GM12878 (cell line): ENCODE results near the gene PDE6C. TPM values are rescaled to one million over a fixed set of nuclear protein-coding genes. Genes with fewer than 3 reads are reported as not detected.

ENCODE experiments used
- ATAC-seq: fragments of 200-7000 bp; cut with Tn5 transposase; 3 replicates; pipeline ENCODE4 v1.9.1; 2020; ENCODE audit warnings: mild to moderate bottlenecking, moderate library complexity
- BruUV-seq: library from RNA; stranded (reverse); fragments of 400-500 nt; replicated peaks from 2 replicates; lab custom pipeline; 2021; lab: Mats Ljungman, UMichigan
- CTCF ChIA-PET: fragments of 300-600 bp; sonication (Branson Sonifier 250); formaldehyde crosslinking; extraction: SDS; loops from one replicate; lab custom pipeline; 2021; ENCODE audit warnings: inconsistent platforms; lab: Yijun Ruan, JAX
- POLR2A ChIA-PET: fragments of 350-600 bp; formaldehyde crosslinking; extraction: SDS; loops from one replicate; lab custom pipeline; 2021; ENCODE audit warnings: inconsistent platforms; lab: Charles Lee
- RAD21 ChIA-PET: fragments of 300-600 bp; sonication (Branson Sonifier 250); formaldehyde crosslinking; loops from one replicate; lab custom pipeline; 2023; ENCODE audit warnings: antibody characterized with exemption; ENCODE audit not compliant: unreplicated experiment; lab: Charles Lee
- SMC1A ChIA-PET: fragments of 300-600 bp; sonication (Branson Sonifier 250); formaldehyde crosslinking; loops from one replicate; lab custom pipeline; 2023; ENCODE audit not compliant: unreplicated experiment, uncharacterized antibody; lab: Charles Lee
- DNase-seq: peaks from one replicate; pipeline ENCODE4 v3.0.0-alpha.2; 2011; ENCODE audit warnings: low read depth, low spot score
- FAIRE-seq: peaks from 3 replicates; lab custom pipeline; 2011; peaks lifted over from hg19 to GRCh38; lab: Jason Lieb, UNC
- H2AFZ ChIP-seq: 2 replicates; pipeline ENCODE4 v1.6.0; 2011; ENCODE audit warnings: low read depth, low read length, control low read depth; ENCODE audit not compliant: control insufficient read depth
- H3K27ac ChIP-seq: 2 replicates; pipeline ENCODE4 v1.5.1; 2011; ENCODE audit warnings: control low read depth; ENCODE audit not compliant: control insufficient read depth, insufficient read depth
- H3K27me3 ChIP-seq, 2 experiments: replicated peaks in 1 of 2; 2 replicates each; pipeline versions ENCODE4 v1.6.0 to v1.6.1; 2011; ENCODE audit warnings: low read length in 1 of 2; ENCODE audit not compliant: control insufficient read depth in 2 of 2, insufficient read depth in 2 of 2
- H3K36me3 ChIP-seq, 2 experiments: 2 replicates each; pipeline ENCODE4 v1.5.1; 2011; ENCODE audit warnings: low read length in 1 of 2; ENCODE audit not compliant: control insufficient read depth in 2 of 2, insufficient read depth in 2 of 2
- H3K4me1 ChIP-seq: 2 replicates; pipeline ENCODE4 v1.6.1; 2011; ENCODE audit warnings: mild to moderate bottlenecking, low read length, moderate library complexity, mixed read lengths; ENCODE audit not compliant: control insufficient read depth, insufficient read depth
- H3K4me2 ChIP-seq: 2 replicates; pipeline ENCODE4 v1.6.0; 2011; ENCODE audit warnings: control low read depth; ENCODE audit not compliant: control insufficient read depth, insufficient read depth
- H3K4me3 ChIP-seq: fragments of 200-600 bp; sonication (generic); 2 replicates; pipeline ENCODE4 v1.5.1; 2016
- H3K79me2 ChIP-seq: 2 replicates; pipeline ENCODE4 v1.6.0; 2011; ENCODE audit warnings: low read length; ENCODE audit not compliant: control insufficient read depth, insufficient read depth
- H3K9ac ChIP-seq: 2 replicates; pipeline ENCODE4 v1.8.0; 2011; ENCODE audit warnings: low read length, control low read depth, mixed read lengths; ENCODE audit not compliant: control insufficient read depth, insufficient read depth
- H3K9me3 ChIP-seq: replicated peaks from 3 replicates; pipeline ENCODE4 v1.5.1; 2011; ENCODE audit warnings: mild to moderate bottlenecking, low read length; ENCODE audit not compliant: control insufficient read depth, insufficient read depth
- H4K20me1 ChIP-seq: 2 replicates; pipeline ENCODE4 v1.6.0; 2011; ENCODE audit not compliant: control insufficient read depth, insufficient read depth
- ATF7 ChIP-seq: fragments of 450-650 bp; IDR thresholded peaks from 2 replicates; pipeline ENCODE4 v1.6.1; 2016; ENCODE audit warnings: low read depth, mild to moderate bottlenecking
- ESRRA ChIP-seq: IDR thresholded peaks from 2 replicates; pipeline ENCODE4 v1.6.1; 2012; ENCODE audit warnings: mild to moderate bottlenecking, low read length, improper control_type of control experiment
- IKZF1 ChIP-seq: fragments of 450-650 bp; conservative IDR thresholded peaks from 2 replicates; pipeline ENCODE4 v1.6.1; 2017; ENCODE audit warnings: antibody characterized with exemption, mild to moderate bottlenecking
- KDM1A ChIP-seq: fragments of 200-600 bp; sonication (generic); IDR thresholded peaks from 2 replicates; pipeline ENCODE4 v1.6.1; 2016; ENCODE audit warnings: borderline replicate concordance
- MEF2A ChIP-seq: IDR thresholded peaks from 2 replicates; pipeline ENCODE4 v1.6.1; 2011; ENCODE audit warnings: low read depth, mild to moderate bottlenecking, low read length, moderate library complexity; ENCODE audit not compliant: insufficient read depth
- MTA3 ChIP-seq: IDR thresholded peaks from 2 replicates; pipeline ENCODE4 v1.6.1; 2012; ENCODE audit warnings: low read length, inconsistent platforms, borderline replicate concordance
- MXI1 ChIP-seq: fragments of 150-350 bp; IDR thresholded peaks from 2 replicates; pipeline ENCODE4 v1.6.1; 2011; ENCODE audit warnings: low read depth, mild to moderate bottlenecking, inconsistent platforms, low read length, improper control_type of control experiment
- NFIC ChIP-seq: IDR thresholded peaks from 2 replicates; pipeline ENCODE4 v1.6.1; 2012; ENCODE audit warnings: low read depth, mild to moderate bottlenecking, inconsistent platforms, low read length, moderate library complexity
- POLR2AphosphoS2 ChIP-seq: IDR thresholded peaks from 2 replicates; pipeline ENCODE4 v1.6.1; 2011; ENCODE audit warnings: low read depth, mild to moderate bottlenecking, low read length, improper control_type of control experiment, moderate library complexity
- RB1 ChIP-seq: fragments of 450-650 bp; formaldehyde crosslinking; IDR thresholded peaks from 2 replicates; pipeline ENCODE4 v1.6.1; 2017; ENCODE audit warnings: mild to moderate bottlenecking, borderline replicate concordance
- ZBED1 ChIP-seq: IDR thresholded peaks from 2 replicates; pipeline ENCODE4 v1.6.1; 2016; ENCODE audit warnings: borderline replicate concordance
- ZSCAN29 ChIP-seq: fragments of 450-650 bp; IDR thresholded peaks from 2 replicates; pipeline ENCODE4 v1.6.1; 2017; ENCODE audit warnings: mild to moderate bottlenecking, moderate library complexity
- WGBS: methylation state at CpG from one replicate; pipeline ENCODE4 v1.1.6; 2016; ENCODE audit warnings: low lambda C conversion rate; ENCODE audit not compliant: insufficient replicate concordance, insufficient coverage; ENCODE audit errors: missing lambda C conversion rate; 5-methylcytosine and 5-hydroxymethylcytosine counted together
- in situ Hi-C: fragments of 300-500 bp; cut with MboI; formaldehyde crosslinking; loops from 9 replicates; pipeline ENCODE4 v1.14.3; 2018; ENCODE audit warnings: mixed read lengths
- intact Hi-C: fragments of 100-400 bp; cut with micrococcal nuclease; formaldehyde crosslinking; loops from one replicate; pipeline ENCODE4 v1.14.2; 2022; ENCODE audit not compliant: unreplicated experiment
- polyA plus RNA-seq, 11 experiments: library from polyadenylated mRNA; depleted of rRNA in 4 of 11; unstranded in 6 of 11; stranded (reverse) in 5 of 11; fragments of >200 nt; fragmentation: Nextera tagmentation in 4 of 11; fragmentation: Illumina TruSeq in 1 of 11; extraction: Ambion mirVana in 4 of 11; extraction: Trizol in 1 of 11; gene quantifications; 1 replicate in 1 of 11; 2 replicates in 10 of 11; pipeline versions ENCODE4 v1.2.1 to v1.2.3, GENCODE V29; 2011 to 2016; ENCODE audit warnings: inconsistent platforms in 2 of 11, missing spikeins in 2 of 11, low read depth in 1 of 11
- total RNA-seq, 4 experiments: library from RNA; depleted of rRNA in 3 of 4; stranded (reverse); fragments of >200 nt in 3 of 4; fragmentation: Illumina TruSeq in 1 of 4; extraction: Trizol in 1 of 4; gene quantifications; 2 replicates each; pipeline versions ENCODE4 v1.2.1 to v1.2.3, GENCODE V29; 2013 to 2021
- TF ChIP-seq, protein P1 (sequence below): fragments of 150-350 bp; IDR thresholded peaks from 2 replicates; pipeline ENCODE4 v1.6.1; 2014; ENCODE audit warnings: mild to moderate bottlenecking, low read depth, low read length
- TF ChIP-seq, protein P2 (sequence below): fragments of 450-650 bp; formaldehyde crosslinking; IDR thresholded peaks from 2 replicates; pipeline ENCODE4 v1.5.0; 2022; ENCODE audit warnings: mild to moderate bottlenecking, missing genetic modification characterization
- TF ChIP-seq, protein P3 (sequence below): IDR thresholded peaks from 2 replicates; pipeline ENCODE4 v1.6.1; 2012; ENCODE audit warnings: low read depth, low read length, improper control_type of control experiment
- TF ChIP-seq, protein P4 (sequence below), 3 experiments: IDR thresholded peaks in 2 of 3; conservative IDR thresholded peaks in 1 of 3; 2 replicates each; pipeline ENCODE4 v1.5.1; 2011; ENCODE audit warnings: low read depth in 3 of 3, low read length in 3 of 3, mild to moderate bottlenecking in 3 of 3, control low read depth in 2 of 3, moderate library complexity in 2 of 3, inconsistent platforms in 1 of 3, mixed read lengths in 1 of 3; ENCODE audit not compliant: control insufficient read depth in 2 of 3, insufficient read depth in 1 of 3; ENCODE audit errors: extremely low read depth in 1 of 3
- TF ChIP-seq, protein P5 (sequence below): IDR thresholded peaks from 2 replicates; pipeline ENCODE4 v1.6.1; 2012; ENCODE audit warnings: low read depth, low read length, improper control_type of control experiment

The PDE6C gene
- total and polyA plus RNA-seq, 10 of the 15 experiments (the other 5 are each of a cell fraction or from before 2014, with no cell fraction given) = not detected

DNA sequence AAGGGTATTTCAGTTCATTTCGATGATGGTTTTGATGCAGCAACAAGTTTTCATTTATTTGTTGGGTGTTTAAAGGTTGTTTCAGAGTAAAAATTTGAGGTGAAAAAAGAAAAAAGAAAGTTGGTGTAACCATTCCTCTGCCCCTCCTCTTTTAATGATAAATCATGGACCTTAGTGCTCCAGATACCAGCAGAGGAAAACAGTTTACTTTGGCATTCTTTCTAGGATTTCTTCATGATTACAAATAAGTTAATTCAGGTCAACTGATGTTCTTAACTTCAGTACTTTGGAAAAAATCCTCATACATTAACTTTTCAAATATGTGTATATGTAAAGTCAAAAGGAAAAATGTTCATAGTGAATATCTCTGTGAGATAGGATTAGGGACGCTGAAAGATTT is 9.3 kb upstream of the PDE6C start (continued):
- TF ChIP-seq, protein P1, sequence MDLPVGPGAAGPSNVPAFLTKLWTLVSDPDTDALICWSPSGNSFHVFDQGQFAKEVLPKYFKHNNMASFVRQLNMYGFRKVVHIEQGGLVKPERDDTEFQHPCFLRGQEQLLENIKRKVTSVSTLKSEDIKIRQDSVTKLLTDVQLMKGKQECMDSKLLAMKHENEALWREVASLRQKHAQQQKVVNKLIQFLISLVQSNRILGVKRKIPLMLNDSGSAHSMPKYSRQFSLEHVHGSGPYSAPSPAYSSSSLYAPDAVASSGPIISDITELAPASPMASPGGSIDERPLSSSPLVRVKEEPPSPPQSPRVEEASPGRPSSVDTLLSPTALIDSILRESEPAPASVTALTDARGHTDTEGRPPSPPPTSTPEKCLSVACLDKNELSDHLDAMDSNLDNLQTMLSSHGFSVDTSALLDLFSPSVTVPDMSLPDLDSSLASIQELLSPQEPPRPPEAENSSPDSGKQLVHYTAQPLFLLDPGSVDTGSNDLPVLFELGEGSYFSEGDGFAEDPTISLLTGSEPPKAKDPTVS = no peak
- TF ChIP-seq POLR2AphosphoS2 (no peak), KDM1A (no peak), MXI1 (no peak), MEF2A (no peak), ATF7 (no peak), ESRRA (no peak)
- TF ChIP-seq, protein P2, sequence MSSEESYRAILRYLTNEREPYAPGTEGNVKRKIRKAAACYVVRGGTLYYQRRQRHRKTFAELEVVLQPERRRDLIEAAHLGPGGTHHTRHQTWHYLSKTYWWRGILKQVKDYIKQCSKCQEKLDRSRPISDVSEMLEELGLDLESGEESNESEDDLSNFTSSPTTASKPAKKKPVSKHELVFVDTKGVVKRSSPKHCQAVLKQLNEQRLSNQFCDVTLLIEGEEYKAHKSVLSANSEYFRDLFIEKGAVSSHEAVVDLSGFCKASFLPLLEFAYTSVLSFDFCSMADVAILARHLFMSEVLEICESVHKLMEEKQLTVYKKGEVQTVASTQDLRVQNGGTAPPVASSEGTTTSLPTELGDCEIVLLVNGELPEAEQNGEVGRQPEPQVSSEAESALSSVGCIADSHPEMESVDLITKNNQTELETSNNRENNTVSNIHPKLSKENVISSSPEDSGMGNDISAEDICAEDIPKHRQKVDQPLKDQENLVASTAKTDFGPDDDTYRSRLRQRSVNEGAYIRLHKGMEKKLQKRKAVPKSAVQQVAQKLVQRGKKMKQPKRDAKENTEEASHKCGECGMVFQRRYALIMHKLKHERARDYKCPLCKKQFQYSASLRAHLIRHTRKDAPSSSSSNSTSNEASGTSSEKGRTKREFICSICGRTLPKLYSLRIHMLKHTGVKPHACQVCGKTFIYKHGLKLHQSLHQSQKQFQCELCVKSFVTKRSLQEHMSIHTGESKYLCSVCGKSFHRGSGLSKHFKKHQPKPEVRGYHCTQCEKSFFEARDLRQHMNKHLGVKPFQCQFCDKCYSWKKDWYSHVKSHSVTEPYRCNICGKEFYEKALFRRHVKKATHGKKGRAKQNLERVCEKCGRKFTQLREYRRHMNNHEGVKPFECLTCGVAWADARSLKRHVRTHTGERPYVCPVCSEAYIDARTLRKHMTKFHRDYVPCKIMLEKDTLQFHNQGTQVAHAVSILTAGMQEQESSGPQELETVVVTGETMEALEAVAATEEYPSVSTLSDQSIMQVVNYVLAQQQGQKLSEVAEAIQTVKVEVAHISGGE (CRISPR knock-in tag) = no peak

DNA sequence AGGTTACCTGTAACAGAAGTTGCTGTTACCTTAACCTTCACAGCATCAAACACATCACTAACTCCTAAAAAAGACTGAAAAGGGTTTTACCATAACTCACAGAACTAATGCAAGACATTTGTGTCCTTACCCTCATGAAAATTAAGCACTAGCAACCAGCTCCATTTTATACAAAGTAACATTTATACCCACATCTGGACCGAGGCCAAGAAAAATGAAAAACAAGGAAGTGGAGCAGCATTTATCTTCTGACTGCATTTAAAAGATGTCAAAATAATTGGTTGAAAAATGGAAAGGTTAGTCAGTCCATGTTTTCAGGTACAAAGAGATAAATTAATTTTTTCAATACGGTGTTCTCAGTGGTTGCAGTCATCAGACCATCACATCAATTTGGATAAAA is 8.2 kb upstream of the PDE6C start:
- WGBS = 23% methylated on average over 2 of the region's 2 CpGs
- ChIA-PET POLR2A (no interaction called here), RAD21 (no interaction called here), SMC1A (no interaction called here), CTCF (no interaction called here)
- Histone ChIP-seq H3K4me3 (no peak overlapping the region), H3K9ac (no peak overlapping the region), H3K79me2 (no peaks in the 10 kb centered on the region), H3K27ac (no peak overlapping the region), H3K27me3 (peaks cover 6% of the 10 kb centered on the region in 2 experiments; a peak in 3 of 4 replicates), H4K20me1 (no peaks in the 10 kb centered on the region), H3K4me1 (no peaks in the 10 kb centered on the region), H3K4me2 (no peak overlapping the region), H3K36me3 (no peaks in the 10 kb centered on the region), H2AFZ (no peak overlapping the region), H3K9me3 (no peaks in the 10 kb centered on the region)
- ATAC-seq (no peak), DNase-seq (no peak), FAIRE-seq (no peak)
- in situ Hi-C loops = no loop called here
- BruUV-seq = no TSS peak
- intact Hi-C loops = no loop called here
- no peak for TF ChIP-seq NFIC
- TF ChIP-seq IKZF1 = no peak
- TF ChIP-seq ZSCAN29 = no peak
- TF ChIP-seq RB1 = no peak
- TF ChIP-seq, protein P3, sequence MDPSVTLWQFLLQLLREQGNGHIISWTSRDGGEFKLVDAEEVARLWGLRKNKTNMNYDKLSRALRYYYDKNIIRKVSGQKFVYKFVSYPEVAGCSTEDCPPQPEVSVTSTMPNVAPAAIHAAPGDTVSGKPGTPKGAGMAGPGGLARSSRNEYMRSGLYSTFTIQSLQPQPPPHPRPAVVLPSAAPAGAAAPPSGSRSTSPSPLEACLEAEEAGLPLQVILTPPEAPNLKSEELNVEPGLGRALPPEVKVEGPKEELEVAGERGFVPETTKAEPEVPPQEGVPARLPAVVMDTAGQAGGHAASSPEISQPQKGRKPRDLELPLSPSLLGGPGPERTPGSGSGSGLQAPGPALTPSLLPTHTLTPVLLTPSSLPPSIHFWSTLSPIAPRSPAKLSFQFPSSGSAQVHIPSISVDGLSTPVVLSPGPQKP = no peak
- no peak for TF ChIP-seq MTA3
- TF ChIP-seq, protein P4, sequence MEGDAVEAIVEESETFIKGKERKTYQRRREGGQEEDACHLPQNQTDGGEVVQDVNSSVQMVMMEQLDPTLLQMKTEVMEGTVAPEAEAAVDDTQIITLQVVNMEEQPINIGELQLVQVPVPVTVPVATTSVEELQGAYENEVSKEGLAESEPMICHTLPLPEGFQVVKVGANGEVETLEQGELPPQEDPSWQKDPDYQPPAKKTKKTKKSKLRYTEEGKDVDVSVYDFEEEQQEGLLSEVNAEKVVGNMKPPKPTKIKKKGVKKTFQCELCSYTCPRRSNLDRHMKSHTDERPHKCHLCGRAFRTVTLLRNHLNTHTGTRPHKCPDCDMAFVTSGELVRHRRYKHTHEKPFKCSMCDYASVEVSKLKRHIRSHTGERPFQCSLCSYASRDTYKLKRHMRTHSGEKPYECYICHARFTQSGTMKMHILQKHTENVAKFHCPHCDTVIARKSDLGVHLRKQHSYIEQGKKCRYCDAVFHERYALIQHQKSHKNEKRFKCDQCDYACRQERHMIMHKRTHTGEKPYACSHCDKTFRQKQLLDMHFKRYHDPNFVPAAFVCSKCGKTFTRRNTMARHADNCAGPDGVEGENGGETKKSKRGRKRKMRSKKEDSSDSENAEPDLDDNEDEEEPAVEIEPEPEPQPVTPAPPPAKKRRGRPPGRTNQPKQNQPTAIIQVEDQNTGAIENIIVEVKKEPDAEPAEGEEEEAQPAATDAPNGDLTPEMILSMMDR (IDR thresholded peaks at IDR 0.05 in 2 of 3, conservative IDR thresholded peaks at IDR 0.05 in 1 of 3; ENCODE audit: control insufficient read depth in 2 of 3, extremely low read depth in 1 of 3, insufficient read depth in 1 of 3, low read depth in 3 of 3, low read length in 3 of 3) = no peak
- TF ChIP-seq, protein P5, sequence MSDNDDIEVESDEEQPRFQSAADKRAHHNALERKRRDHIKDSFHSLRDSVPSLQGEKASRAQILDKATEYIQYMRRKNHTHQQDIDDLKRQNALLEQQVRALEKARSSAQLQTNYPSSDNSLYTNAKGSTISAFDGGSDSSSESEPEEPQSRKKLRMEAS = no peak
- TF ChIP-seq ZBED1 = no peak
